ENCODE data around the gene CORO2B.

DNA sequence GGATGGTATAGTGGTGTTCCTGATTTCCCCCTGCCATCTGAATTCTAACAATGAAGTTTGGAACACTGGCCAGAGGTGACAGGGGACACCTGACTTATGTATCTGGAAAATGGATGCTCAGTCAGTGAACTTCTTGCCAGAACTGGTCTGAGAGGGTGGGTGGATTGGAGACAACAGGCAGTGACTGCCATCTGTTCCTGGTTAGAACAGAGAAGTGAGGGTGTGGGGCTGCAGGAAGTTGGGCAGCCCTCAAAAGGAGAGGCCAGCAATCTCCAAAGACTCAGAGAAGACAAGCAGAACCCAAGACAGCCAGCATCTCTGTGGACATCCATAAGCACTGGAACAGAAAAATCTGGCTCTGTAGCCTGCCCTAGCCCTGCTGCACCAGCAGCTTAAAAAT, 191.4 kb downstream of the CORO2B start:
- TF ChIP-seq POLR2AphosphoS5 (IDR thresholded peaks at IDR 0.05) = no peak
- TF ChIP-seq, protein P1, sequence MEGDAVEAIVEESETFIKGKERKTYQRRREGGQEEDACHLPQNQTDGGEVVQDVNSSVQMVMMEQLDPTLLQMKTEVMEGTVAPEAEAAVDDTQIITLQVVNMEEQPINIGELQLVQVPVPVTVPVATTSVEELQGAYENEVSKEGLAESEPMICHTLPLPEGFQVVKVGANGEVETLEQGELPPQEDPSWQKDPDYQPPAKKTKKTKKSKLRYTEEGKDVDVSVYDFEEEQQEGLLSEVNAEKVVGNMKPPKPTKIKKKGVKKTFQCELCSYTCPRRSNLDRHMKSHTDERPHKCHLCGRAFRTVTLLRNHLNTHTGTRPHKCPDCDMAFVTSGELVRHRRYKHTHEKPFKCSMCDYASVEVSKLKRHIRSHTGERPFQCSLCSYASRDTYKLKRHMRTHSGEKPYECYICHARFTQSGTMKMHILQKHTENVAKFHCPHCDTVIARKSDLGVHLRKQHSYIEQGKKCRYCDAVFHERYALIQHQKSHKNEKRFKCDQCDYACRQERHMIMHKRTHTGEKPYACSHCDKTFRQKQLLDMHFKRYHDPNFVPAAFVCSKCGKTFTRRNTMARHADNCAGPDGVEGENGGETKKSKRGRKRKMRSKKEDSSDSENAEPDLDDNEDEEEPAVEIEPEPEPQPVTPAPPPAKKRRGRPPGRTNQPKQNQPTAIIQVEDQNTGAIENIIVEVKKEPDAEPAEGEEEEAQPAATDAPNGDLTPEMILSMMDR (IDR thresholded peaks at IDR 0.05) = no peak
- TF ChIP-seq POLR2A (IDR thresholded peaks at IDR 0.05) = no peak
